Measurements from ENCODE around the gene URI1.
A peak's percentile ranks its signal among the peaks of the same experiment; 100 is the strongest.

The URI1 gene

GRCh38 chr19:30004403-30004802 is 62.4 kb downstream of the URI1 start (continued):
- TF ChIP-seq ZNF488 (tag by site-specific recombination; IDR thresholded peaks at IDR 0.05) (0 out of 2 replicates have a peak, but pooled peaks have one; percentile 59), HIC1 (tag by site-specific recombination; IDR thresholded peaks at IDR 0.05) (peak; percentile 52; the same call in 1 of the 2 replicates), ZNF560 (tag by site-specific recombination; IDR thresholded peaks at IDR 0.05; ENCODE audit: borderline replicate concordance) (no peak), ZNF514 (tag by site-specific recombination; IDR thresholded peaks at IDR 0.05) (no peak), ZNF140 (tag by site-specific recombination; IDR thresholded peaks at IDR 0.05) (no peak), ZSCAN30 (tag by site-specific recombination; IDR thresholded peaks at IDR 0.05) (peak; percentile 99), ZNF394 (tag by site-specific recombination; IDR thresholded peaks at IDR 0.05; ENCODE audit: borderline replicate concordance) (no peak), ZNF670 (tag by site-specific recombination; IDR thresholded peaks at IDR 0.05; ENCODE audit: low read depth) (no peak), KLF10 (tag by site-specific recombination; IDR thresholded peaks at IDR 0.05) (no peak; the same call in 1 of the 2 replicates), ZNF549 (tag by site-specific recombination; IDR thresholded peaks at IDR 0.05) (no peak), ZIC2 (tag by site-specific recombination; IDR thresholded peaks at IDR 0.05) (peak; percentile 88), ZNF785 (tag by site-specific recombination; IDR thresholded peaks at IDR 0.05) (no peak), ZNF837 (tag by site-specific recombination; IDR thresholded peaks at IDR 0.05) (no peak), KLF8 (tag by site-specific recombination; IDR thresholded peaks at IDR 0.05) (0 out of 2 replicates have a peak, but pooled peaks have one; percentile 28), ZNF449 (tag by site-specific recombination; IDR thresholded peaks at IDR 0.05) (no peak), ZNF26 (tag by site-specific recombination; IDR thresholded peaks at IDR 0.05) (no peak), REST (tag by site-specific recombination; IDR thresholded peaks at IDR 0.05) (no peak), ATF2 (tag by site-specific recombination; IDR thresholded peaks at IDR 0.05; ENCODE audit: low read depth) (no peak), ZNF133 (tag by site-specific recombination; IDR thresholded peaks at IDR 0.05) (no peak), INSM2 (tag by site-specific recombination; IDR thresholded peaks at IDR 0.05) (no peak), ZNF335 (tag by site-specific recombination; conservative IDR thresholded peaks at IDR 0.05) (no peak), ZNF292 (tag by site-specific recombination; IDR thresholded peaks at IDR 0.05; ENCODE audit: borderline replicate concordance, low read depth) (no peak), ZNF677 (tag by site-specific recombination; IDR thresholded peaks at IDR 0.05) (no peak), ZNF558 (tag by site-specific recombination; IDR thresholded peaks at IDR 0.05) (peak; percentile 33; the same call in 1 of the 2 replicates), GFI1B (tag by site-specific recombination; IDR thresholded peaks at IDR 0.05) (peak; percentile 99), ZNF350 (tag by site-specific recombination; IDR thresholded peaks at IDR 0.05) (no peak), ZNF629 (tag by site-specific recombination; IDR thresholded peaks at IDR 0.05) (0 out of 2 replicates have a peak, but pooled peaks have one; percentile 10)

Measured in HEK293 (cell line).